ENCODE data around the gene OXNAD1.

Gene OXNAD1

GRCh38 chr3:16241225-16241624 is 23.8 kb upstream of the OXNAD1 start:
- intact Hi-C loops (cut with DNase I; ENCODE audit: low total_unique reads), result loop anchor here (5.0 to 10.0 kb wide), 2 partner anchors 189 to 606 kb away; no protein-coding TSS in a partner anchor
- H3K36me3 ChIP-seq, result no peaks in the 10 kb centered on the region
- no peak overlapping the region for H3K4me3 ChIP-seq
- no peak for DNase-seq
- no peaks in the 10 kb centered on the region for H3K9me3 ChIP-seq
- H3K27me3 ChIP-seq, result no peaks in the 10 kb centered on the region
- no peak overlapping the region for H3K27ac ChIP-seq
- H3K4me1 ChIP-seq, result peaks cover 0 to 19% (median 6%) of the 10 kb centered on the region in 4 donors
- no peak for TF ChIP-seq CTCF (IDR thresholded peaks at IDR 0.05)

- no peak overlapping the region for H3K4me3 ChIP-seq
Measured at GRCh38 chr3:16242177-16242576, 22.8 kb upstream of the OXNAD1 start.

GRCh38 chr3:16243706-16244490 is 21.1 kb upstream of the OXNAD1 start:
- no peak overlapping the region for H3K27ac ChIP-seq
- no peaks in the 10 kb centered on the region for H3K9me3 ChIP-seq
- DNase-seq, result no peak
- no peaks in the 10 kb centered on the region for H3K27me3 ChIP-seq
- peaks cover 0 to 27% (median 6%) of the 10 kb centered on the region in 4 donors for H3K4me1 ChIP-seq
- intact Hi-C loops (cut with DNase I; ENCODE audit: low total_unique reads), result loop anchor here (5.0 to 10.0 kb wide), 2 partner anchors 192 to 609 kb away; no protein-coding TSS in a partner anchor
- no peak overlapping the region for H3K4me3 ChIP-seq
- no peaks in the 10 kb centered on the region for H3K36me3 ChIP-seq
- TF ChIP-seq CTCF (IDR thresholded peaks at IDR 0.05), result no peak

More at GRCh38 chr3:16242177-16242576, 22.8 kb upstream of the OXNAD1 start:
- H3K4me1 ChIP-seq, result peaks cover 0 to 21% (median 6%) of the 10 kb centered on the region in 4 donors
- no peak overlapping the region for H3K27ac ChIP-seq
- no peaks in the 10 kb centered on the region for H3K9me3 ChIP-seq
- no peak for DNase-seq
- TF ChIP-seq CTCF (IDR thresholded peaks at IDR 0.05), result no peak
- intact Hi-C loops (cut with DNase I; ENCODE audit: low total_unique reads), result loop anchor here (5.0 to 10.0 kb wide), 2 partner anchors 190 to 607 kb away; no protein-coding TSS in a partner anchor
- no peaks in the 10 kb centered on the region for H3K36me3 ChIP-seq
- no peaks in the 10 kb centered on the region for H3K27me3 ChIP-seq

DNA sequence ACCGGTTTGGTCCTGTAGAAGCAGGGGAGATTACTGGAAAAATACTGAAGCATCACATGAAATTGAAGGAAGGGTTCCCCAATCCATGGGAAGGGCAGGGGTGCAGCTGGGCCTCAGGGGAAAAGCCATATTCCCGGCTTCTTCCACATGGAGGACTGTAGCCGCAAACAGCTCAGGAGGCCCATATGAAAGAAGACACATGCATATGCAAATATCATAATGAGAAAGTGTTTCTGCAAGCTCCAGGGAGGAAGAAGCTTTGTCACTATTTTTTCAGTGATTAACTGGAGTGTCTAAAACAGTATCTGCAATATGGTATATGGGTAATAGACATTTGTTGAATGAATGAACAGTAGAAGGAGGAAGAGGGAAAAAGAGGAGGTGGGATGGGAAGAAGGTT is 19.4 kb upstream of the OXNAD1 start:
- Histone ChIP-seq H3K36me3 (no peaks in the 10 kb centered on the region), H3K4me1 (peaks cover 0 to 27% (median 6%) of the 10 kb centered on the region in 4 donors), H3K4me3 (no peak overlapping the region), H3K27ac (no peak overlapping the region), H3K9me3 (no peaks in the 10 kb centered on the region), H3K27me3 (no peaks in the 10 kb centered on the region)
- intact Hi-C loops (cut with DNase I; ENCODE audit: low total_unique reads), result loop anchor here (5.0 to 10.0 kb wide), 3 partner anchors 63 to 611 kb away; no protein-coding TSS in a partner anchor
- no peak for TF ChIP-seq CTCF (IDR thresholded peaks at IDR 0.05)
- no peak for DNase-seq

GRCh38 chr3:16247282-16248061 is 17.5 kb upstream of the OXNAD1 start:
- intact Hi-C loops (cut with DNase I; ENCODE audit: low total_unique reads), result loop anchor here (5.0 to 10.0 kb wide), 3 partner anchors 65 to 613 kb away; no protein-coding TSS in a partner anchor
- Histone ChIP-seq H3K9me3 (no peaks in the 10 kb centered on the region), H3K27ac (no peak overlapping the region), H3K27me3 (no peaks in the 10 kb centered on the region), H3K4me1 (peaks cover 0 to 33% (median 6%) of the 10 kb centered on the region in 4 donors), H3K36me3 (no peaks in the 10 kb centered on the region), H3K4me3 (no peak overlapping the region)
- peak; percentile 83 to 88 for DNase-seq
- peak; percentile 88 to 94 for TF ChIP-seq CTCF (IDR thresholded peaks at IDR 0.05)

Measured in tibial artery (tissue), 4 donors.